ENCODE data around the gene PIAS1.

The PIAS1 gene

DNA sequence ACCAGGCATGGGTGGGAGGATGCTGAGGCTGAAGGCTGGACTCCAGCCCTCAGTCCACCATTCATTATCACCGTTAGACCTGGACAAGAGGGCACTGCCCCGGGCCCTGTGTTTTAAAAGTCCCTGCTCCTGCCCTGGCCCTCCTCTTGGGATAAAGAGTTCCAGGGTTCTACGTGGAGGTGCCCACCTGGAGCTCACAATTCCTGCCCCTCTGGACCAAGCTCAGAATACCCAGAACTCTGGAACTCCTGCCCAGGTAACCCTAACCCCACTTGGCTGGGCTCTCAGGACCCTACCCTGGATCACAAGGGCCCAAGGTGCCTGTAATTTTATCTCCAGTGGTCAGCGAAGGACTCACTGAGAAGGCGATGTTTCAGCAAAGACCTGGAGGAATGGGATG lies 149.8 kb downstream of the PIAS1 start:
- H3K4ac ChIP-seq (ENCODE audit: low read depth in 1 of 2, low read length in 2 of 2): no peak overlapping the region
- no peak overlapping the region for H3K14ac ChIP-seq (ENCODE audit: low read length in 2 of 2)
- peak overlapping the region; percentile 13 for H2BK15ac ChIP-seq (ENCODE audit: low read depth, poor library complexity, severe bottlenecking)
- no peak overlapping the region for H3K4me2 ChIP-seq (ENCODE audit: low read length, poor library complexity, severe bottlenecking)
- H3K4me1 ChIP-seq (ENCODE audit: control insufficient read depth, insufficient read depth, low read depth, low read length): peaks cover 13% of the 10 kb centered on the region
- no peak overlapping the region for H3K23ac ChIP-seq (ENCODE audit: low read length in 2 of 2)
- H3K27me3 ChIP-seq (ENCODE audit: control insufficient read depth in 1 of 2, insufficient read depth in 1 of 2, low read length in 2 of 2): no peaks in the 10 kb centered on the region
- no peak overlapping the region for H3K4me3 ChIP-seq (ENCODE audit: insufficient read depth in 1 of 2, low read depth in 1 of 2, low read length in 2 of 2)
- no peak overlapping the region for H3K27ac ChIP-seq (ENCODE audit: low read length, poor library complexity, severe bottlenecking)
- H3K36me3 ChIP-seq (ENCODE audit: control insufficient read depth in 1 of 2, insufficient read depth in 2 of 2, low read depth in 1 of 2, low read length in 2 of 2): peaks cover 0 to 27% of the 10 kb centered on the region in 2 experiments
- H2BK12ac ChIP-seq (ENCODE audit: low read length in 2 of 2): peak overlapping the region in 1 of 2 experiments; percentile 15
- no peak overlapping the region for H4K91ac ChIP-seq (ENCODE audit: low read length)
- H2BK5ac ChIP-seq (ENCODE audit: low read depth, low read length, poor library complexity, severe bottlenecking): no peak overlapping the region
- DNase-seq: no peak
- H2BK120ac ChIP-seq (ENCODE audit: low read depth, low read length): no peak overlapping the region
- no peak overlapping the region for H4K8ac ChIP-seq (ENCODE audit: low read length)
- H2AK5ac ChIP-seq (ENCODE audit: low read length, severe bottlenecking): no peak overlapping the region
- H3K9me3 ChIP-seq (ENCODE audit: control insufficient read depth, low read length): no peaks in the 10 kb centered on the region
- no peak overlapping the region for H2AFZ ChIP-seq (ENCODE audit: low read depth, low read length)
- peaks cover 33% of the 10 kb centered on the region for H3K79me1 ChIP-seq (replicated peaks; ENCODE audit: low read length, poor library complexity, severe bottlenecking)
- 97% methylated on average over 5 of the region's 5 CpGs for WGBS
- H3K9ac ChIP-seq (ENCODE audit: low read length): no peak overlapping the region
- no peak overlapping the region for H3K18ac ChIP-seq (ENCODE audit: low read depth in 1 of 2, low read length in 2 of 2)

DNA sequence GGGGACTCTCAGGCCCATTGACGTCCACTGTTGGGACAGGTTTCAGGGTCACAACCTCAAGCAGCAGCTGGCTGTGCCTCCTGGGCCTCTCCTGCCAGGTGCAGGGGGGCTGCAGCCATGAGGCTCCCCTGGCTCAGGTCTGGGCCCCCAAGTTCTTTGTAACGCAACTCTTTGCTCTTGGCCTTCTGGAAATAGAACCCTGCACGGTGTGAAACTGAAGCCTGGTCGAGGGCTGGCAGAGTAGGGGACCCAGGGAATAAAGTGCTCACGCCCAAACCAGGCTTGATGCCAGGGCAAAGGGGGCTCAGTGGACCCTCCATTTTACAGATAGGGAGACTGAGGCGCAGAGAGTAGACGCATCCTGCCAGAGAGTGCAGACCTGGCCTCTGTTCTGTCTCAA lies 150.2 kb downstream of the PIAS1 start:
- 98% methylated on average over 7 of the region's 7 CpGs for WGBS
- H3K27ac ChIP-seq (ENCODE audit: low read length, poor library complexity, severe bottlenecking): no peak overlapping the region

DNA sequence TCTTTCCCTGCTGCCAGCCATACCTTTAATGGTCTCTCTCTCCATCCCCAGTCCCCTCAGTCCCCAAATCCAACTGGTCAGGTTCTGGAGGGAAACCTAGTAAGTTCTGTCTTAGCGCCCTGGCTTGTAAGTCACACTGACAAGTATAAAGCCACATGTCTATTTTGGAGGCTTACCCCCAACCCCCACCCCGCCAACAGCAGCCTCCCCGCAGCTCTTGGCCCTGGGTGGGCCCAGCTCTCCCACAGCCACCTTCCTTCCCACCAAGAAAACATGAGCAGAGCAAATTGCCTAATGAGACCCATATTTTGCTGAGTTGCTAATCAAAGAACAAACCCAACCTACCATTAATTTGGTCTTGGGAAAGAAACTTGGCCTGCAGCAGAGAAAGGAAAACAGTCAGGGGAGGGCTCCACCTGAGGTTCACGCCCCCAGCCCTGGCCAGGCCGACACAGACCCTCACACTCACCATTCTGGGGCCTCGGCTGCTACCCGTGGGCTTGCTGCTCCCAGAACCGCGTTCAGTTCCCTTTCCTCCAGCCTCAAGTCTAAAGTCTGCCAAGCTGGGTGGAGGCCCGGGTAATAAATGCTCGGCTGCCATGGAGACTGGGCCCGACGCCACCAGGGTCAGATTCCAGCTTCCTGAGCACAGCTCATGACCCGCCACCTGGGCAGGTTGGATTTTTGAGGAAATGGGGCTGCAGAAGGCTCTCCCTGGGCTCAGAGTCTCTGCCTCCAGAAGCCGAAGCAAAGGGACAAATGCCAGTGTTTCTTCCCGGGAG lies 150.9 kb downstream of the PIAS1 start, which contains the start of gene CALML4:
Gene CALML4 (minus strand): TSS at position 557 of the 782 bp plus-strand sequence. CDS start 85 bp downstream, at position 472.
- Histone ChIP-seq H3K27me3 (ENCODE audit: control insufficient read depth in 1 of 2, insufficient read depth in 1 of 2, low read length in 2 of 2) (no peaks in the 10 kb centered on the region), H4K91ac (ENCODE audit: low read length) (peak within 1 kb of the TSS; percentile 47), H3K4me2 (ENCODE audit: low read length, poor library complexity, severe bottlenecking) (no peak within 1 kb of the TSS), H3K9ac (ENCODE audit: low read length) (no peak within 1 kb of the TSS), H2AK5ac (ENCODE audit: low read length, severe bottlenecking) (no peak within 1 kb of the TSS), H3K4ac (ENCODE audit: low read depth in 1 of 2, low read length in 2 of 2) (no peak within 1 kb of the TSS), H3K79me1 (replicated peaks; ENCODE audit: low read length, poor library complexity, severe bottlenecking) (peaks cover 43% of the 10 kb centered on the region), H3K4me3 (ENCODE audit: insufficient read depth in 1 of 2, low read depth in 1 of 2, low read length in 2 of 2) (peak within 1 kb of the TSS in 1 of 2 experiments; percentile 58), H3K9me3 (ENCODE audit: control insufficient read depth, low read length) (no peaks in the 10 kb centered on the region), H3K14ac (ENCODE audit: low read length in 2 of 2) (peak within 1 kb of the TSS in 1 of 2 experiments; percentile 82), H3K27ac (ENCODE audit: low read length, poor library complexity, severe bottlenecking) (no peak within 1 kb of the TSS), H2BK5ac (ENCODE audit: low read depth, low read length, poor library complexity, severe bottlenecking) (no peak within 1 kb of the TSS), H2BK12ac (ENCODE audit: low read length in 2 of 2) (no peak within 1 kb of the TSS), H3K4me1 (ENCODE audit: control insufficient read depth, insufficient read depth, low read depth, low read length) (peaks cover 15% of the 10 kb centered on the region), H3K23ac (ENCODE audit: low read length in 2 of 2) (no peak within 1 kb of the TSS), H2BK120ac (ENCODE audit: low read depth, low read length) (no peak within 1 kb of the TSS), H3K18ac (ENCODE audit: low read depth in 1 of 2, low read length in 2 of 2) (no peak within 1 kb of the TSS), H2AFZ (ENCODE audit: low read depth, low read length) (no peak within 1 kb of the TSS), H3K36me3 (ENCODE audit: control insufficient read depth in 1 of 2, insufficient read depth in 2 of 2, low read depth in 1 of 2, low read length in 2 of 2) (peaks cover 0 to 31% of the 10 kb centered on the region in 2 experiments), H4K8ac (ENCODE audit: low read length) (peak within 1 kb of the TSS; percentile 43), H2BK15ac (ENCODE audit: low read depth, poor library complexity, severe bottlenecking) (peak within 1 kb of the TSS; percentile 15)
- DNase-seq: no peak
- 93% methylated on average over 16 of the region's 16 CpGs for WGBS

More for the DNA sequence above, 150.2 kb downstream of the PIAS1 start:
- H2AK5ac ChIP-seq (ENCODE audit: low read length, severe bottlenecking): no peak overlapping the region
- no peak overlapping the region for H2BK5ac ChIP-seq (ENCODE audit: low read depth, low read length, poor library complexity, severe bottlenecking)
- H3K4me3 ChIP-seq (ENCODE audit: insufficient read depth in 1 of 2, low read depth in 1 of 2, low read length in 2 of 2): no peak overlapping the region
- no peak overlapping the region for H4K91ac ChIP-seq (ENCODE audit: low read length)
- H3K4me1 ChIP-seq (ENCODE audit: control insufficient read depth, insufficient read depth, low read depth, low read length): peaks cover 13% of the 10 kb centered on the region
- H2BK15ac ChIP-seq (ENCODE audit: low read depth, poor library complexity, severe bottlenecking): no peak overlapping the region
- no peak overlapping the region for H2AFZ ChIP-seq (ENCODE audit: low read depth, low read length)
- H4K8ac ChIP-seq (ENCODE audit: low read length): no peak overlapping the region
- no peak overlapping the region for H2BK12ac ChIP-seq (ENCODE audit: low read length in 2 of 2)
- H3K9ac ChIP-seq (ENCODE audit: low read length): no peak overlapping the region
- no peak overlapping the region for H3K18ac ChIP-seq (ENCODE audit: low read depth in 1 of 2, low read length in 2 of 2)
- H3K14ac ChIP-seq (ENCODE audit: low read length in 2 of 2): no peak overlapping the region
- no peaks in the 10 kb centered on the region for H3K9me3 ChIP-seq (ENCODE audit: control insufficient read depth, low read length)
- H3K23ac ChIP-seq (ENCODE audit: low read length in 2 of 2): no peak overlapping the region
- H3K4me2 ChIP-seq (ENCODE audit: low read length, poor library complexity, severe bottlenecking): no peak overlapping the region
- no peak overlapping the region for H3K4ac ChIP-seq (ENCODE audit: low read depth in 1 of 2, low read length in 2 of 2)
- no peaks in the 10 kb centered on the region for H3K27me3 ChIP-seq (ENCODE audit: control insufficient read depth in 1 of 2, insufficient read depth in 1 of 2, low read length in 2 of 2)
- no peak overlapping the region for H2BK120ac ChIP-seq (ENCODE audit: low read depth, low read length)
- H3K36me3 ChIP-seq (ENCODE audit: control insufficient read depth in 1 of 2, insufficient read depth in 2 of 2, low read depth in 1 of 2, low read length in 2 of 2): peaks cover 0 to 29% of the 10 kb centered on the region in 2 experiments
- DNase-seq: no peak
- H3K79me1 ChIP-seq (replicated peaks; ENCODE audit: low read length, poor library complexity, severe bottlenecking): peaks cover 37% of the 10 kb centered on the region

DNA sequence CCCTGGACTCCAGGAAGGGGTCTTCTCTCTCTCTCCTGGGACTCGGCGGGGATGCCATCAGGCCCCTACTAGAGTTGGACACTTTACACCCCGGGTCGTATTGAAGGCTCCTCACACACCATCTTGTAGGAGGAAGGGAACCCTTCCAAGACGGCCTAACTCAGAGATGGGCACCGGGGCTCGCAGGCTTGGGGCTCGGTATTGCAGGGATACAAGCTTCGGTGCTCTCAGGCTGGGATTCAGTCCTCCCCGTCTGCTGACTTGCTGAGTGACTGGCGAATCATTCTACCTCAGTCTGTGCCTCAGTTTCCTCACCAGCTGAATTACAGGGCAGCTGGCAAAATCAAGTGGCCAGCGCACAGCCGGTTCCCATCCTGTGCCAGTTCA lies 151.4 kb downstream of the PIAS1 start:
- Histone ChIP-seq H3K9ac (ENCODE audit: low read length) (no peak overlapping the region), H3K23ac (ENCODE audit: low read length in 2 of 2) (no peak overlapping the region), H3K4ac (ENCODE audit: low read depth in 1 of 2, low read length in 2 of 2) (no peak overlapping the region), H3K4me2 (ENCODE audit: low read length, poor library complexity, severe bottlenecking) (no peak overlapping the region), H3K27me3 (ENCODE audit: control insufficient read depth in 1 of 2, insufficient read depth in 1 of 2, low read length in 2 of 2) (no peaks in the 10 kb centered on the region), H2BK12ac (ENCODE audit: low read length in 2 of 2) (no peak overlapping the region), H3K14ac (ENCODE audit: low read length in 2 of 2) (no peak overlapping the region), H3K4me3 (ENCODE audit: insufficient read depth in 1 of 2, low read depth in 1 of 2, low read length in 2 of 2) (peak overlapping the region in 1 of 2 experiments; percentile 58), H4K8ac (ENCODE audit: low read length) (no peak overlapping the region), H3K9me3 (ENCODE audit: control insufficient read depth, low read length) (no peaks in the 10 kb centered on the region), H2BK15ac (ENCODE audit: low read depth, poor library complexity, severe bottlenecking) (peak overlapping the region; percentile 15), H2BK120ac (ENCODE audit: low read depth, low read length) (no peak overlapping the region), H2AFZ (ENCODE audit: low read depth, low read length) (no peak overlapping the region), H3K79me1 (replicated peaks; ENCODE audit: low read length, poor library complexity, severe bottlenecking) (peaks cover 49% of the 10 kb centered on the region), H4K91ac (ENCODE audit: low read length) (no peak overlapping the region), H3K36me3 (ENCODE audit: control insufficient read depth in 1 of 2, insufficient read depth in 2 of 2, low read depth in 1 of 2, low read length in 2 of 2) (peaks cover 0 to 34% of the 10 kb centered on the region in 2 experiments), H2BK5ac (ENCODE audit: low read depth, low read length, poor library complexity, severe bottlenecking) (no peak overlapping the region), H3K27ac (ENCODE audit: low read length, poor library complexity, severe bottlenecking) (no peak overlapping the region), H3K18ac (ENCODE audit: low read depth in 1 of 2, low read length in 2 of 2) (no peak overlapping the region), H2AK5ac (ENCODE audit: low read length, severe bottlenecking) (no peak overlapping the region), H3K4me1 (ENCODE audit: control insufficient read depth, insufficient read depth, low read depth, low read length) (peaks cover 20% of the 10 kb centered on the region)
- no peak for DNase-seq
- WGBS: 93% methylated on average over 11 of the region's 13 CpGs

Data from mesenchymal stem cell (in vitro differentiated cells and primary cell).